Spleen (tissue), 7 donors: ENCODE measurements around the gene MICAL3.
"Not testable (repeated sequence)": the region's sequence is repeated elsewhere in the genome, so short reads cannot be mapped to it uniquely, and the experiment has no call there.

Experiments
- CTCF ChIP-seq, 11 experiments: fragments of 200-600 bp in 7 of 11; fragments of 450-650 bp in 4 of 11; sonication (generic) in 4 of 11; IDR thresholded peaks in 8 of 11; conservative IDR thresholded peaks in 3 of 11; 1 replicate in 7 of 11; 2 replicates in 4 of 11; pipeline versions ENCODE4 v1.4.0 to v1.8.0; 2016 to 2021; ENCODE audit warnings: antibody characterized with exemption in 11 of 11, inconsistent platforms in 4 of 11, mild to moderate bottlenecking in 1 of 11
- POLR2A ChIP-seq, 3 donors: fragments of 450-650 bp; IDR thresholded peaks; one replicate each; pipeline ENCODE4 v1.5.1; 2017; ENCODE audit warnings: antibody characterized with exemption in 3 of 3, mild to moderate bottlenecking in 1 of 3
- POLR2AphosphoS5 ChIP-seq, 3 donors: sonication (generic); formaldehyde crosslinking; IDR thresholded peaks; one replicate each; pipeline ENCODE4 v1.5.1; 2017; ENCODE audit warnings: antibody characterized with exemption in 3 of 3
- donor health status: DM: no; HTN: no; CAD: no; lungs with moderate emphysema.
- donor health status: DM: no; HTN: no; CAD: no.
- donor health status: DM: no; HTN: no; CAD: no.

GRCh38 chr22:18071307-18071967 is 47.1 kb upstream of the MICAL3 start:
- not testable (repeated sequence) for TF ChIP-seq CTCF (IDR thresholded peaks at IDR 0.05 in 8 of 11, conservative IDR thresholded peaks at IDR 0.05 in 3 of 11); POLR2AphosphoS5 (IDR thresholded peaks at IDR 0.05); POLR2A (IDR thresholded peaks at IDR 0.05)
